Nephron (organoid): ENCODE results near the gene CASP8AP2.
A peak's percentile ranks its signal among the peaks of the same experiment; 100 is the strongest.
"Not testable (repeated sequence)": the region's sequence is repeated elsewhere in the genome, so short reads cannot be mapped to it uniquely, and the experiment has no call there.

Experiments used
- H3K27ac Mint-ChIP-seq, 3 experiments: 2 replicates each; pipeline ENCODE4 v1.8.0; 2020; ENCODE audit warnings: mixed read lengths in 3 of 3, mild to moderate bottlenecking in 2 of 3, moderate library complexity in 1 of 3
- H3K27me3 Mint-ChIP-seq: 2 replicates; pipeline ENCODE4 v1.8.0; 2021; ENCODE audit warnings: low read depth, mild to moderate bottlenecking, moderate library complexity, mixed read lengths
- H3K36me3 Mint-ChIP-seq: 2 replicates; pipeline ENCODE4 v1.8.0; 2020; ENCODE audit warnings: low read depth, mixed read lengths
- H3K4me1 Mint-ChIP-seq: 2 replicates; pipeline ENCODE4 v1.8.0; 2020; ENCODE audit warnings: mixed read lengths
- H3K4me3 Mint-ChIP-seq, 3 experiments: 2 replicates each; pipeline ENCODE4 v1.8.0; 2020; ENCODE audit warnings: mild to moderate bottlenecking in 3 of 3, mixed read lengths in 3 of 3, moderate library complexity in 2 of 3
- H3K9me3 Mint-ChIP-seq: 2 replicates; pipeline ENCODE4 v1.8.0; 2020; ENCODE audit warnings: mixed read lengths
- TF ChIP-seq, protein P1 (sequence below), 3 experiments: fragments of 200-600 bp; sonication (generic); IDR thresholded peaks; one replicate each; pipeline ENCODE4 v1.5.0; 2021; ENCODE audit warnings: antibody characterized with exemption in 3 of 3; ENCODE audit not compliant: unreplicated experiment in 3 of 3

CASP8AP2 gene

DNA sequence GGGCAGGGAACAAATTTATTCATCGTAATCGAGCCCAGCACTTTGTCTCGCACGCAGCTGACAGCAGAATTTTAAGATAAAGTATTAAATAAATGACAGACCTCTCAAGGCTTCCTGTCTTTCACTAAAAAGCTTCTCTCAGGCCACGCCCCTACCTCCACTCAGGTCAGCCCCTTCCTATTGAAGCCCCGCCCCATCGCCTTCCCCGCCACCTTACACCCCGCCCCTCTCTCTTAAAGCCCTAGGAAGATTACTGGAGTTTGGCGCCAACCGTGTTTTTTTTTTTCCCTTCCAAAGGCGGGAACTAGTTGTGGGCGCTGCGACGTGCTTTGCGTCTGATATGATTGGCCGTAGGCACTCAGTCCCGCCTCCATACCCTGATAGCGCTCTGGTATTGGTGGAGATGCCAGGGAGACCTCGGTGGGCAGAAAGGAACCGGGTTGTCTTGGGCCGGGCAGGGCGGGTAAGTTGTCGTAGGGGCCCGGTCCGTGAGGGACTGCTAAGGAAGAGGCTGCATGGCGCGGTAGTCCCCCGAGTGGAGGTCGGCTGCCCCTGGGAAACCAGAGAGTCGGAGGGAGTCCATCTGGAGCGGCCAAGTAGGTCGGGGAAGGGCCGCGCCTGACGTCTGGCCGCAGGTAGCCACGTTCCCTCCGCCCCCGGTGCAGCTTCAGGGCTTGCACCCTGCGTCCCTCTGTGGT, at the start of gene CASP8AP2:
TSS of gene CASP8AP2 (plus strand) at position 409 of the 698 bp plus-strand sequence.
- H3K4me3 Mint-ChIP-seq = peak within 1 kb of the TSS; percentile 95 to 99 (median 98)
- TF ChIP-seq, protein P1, sequence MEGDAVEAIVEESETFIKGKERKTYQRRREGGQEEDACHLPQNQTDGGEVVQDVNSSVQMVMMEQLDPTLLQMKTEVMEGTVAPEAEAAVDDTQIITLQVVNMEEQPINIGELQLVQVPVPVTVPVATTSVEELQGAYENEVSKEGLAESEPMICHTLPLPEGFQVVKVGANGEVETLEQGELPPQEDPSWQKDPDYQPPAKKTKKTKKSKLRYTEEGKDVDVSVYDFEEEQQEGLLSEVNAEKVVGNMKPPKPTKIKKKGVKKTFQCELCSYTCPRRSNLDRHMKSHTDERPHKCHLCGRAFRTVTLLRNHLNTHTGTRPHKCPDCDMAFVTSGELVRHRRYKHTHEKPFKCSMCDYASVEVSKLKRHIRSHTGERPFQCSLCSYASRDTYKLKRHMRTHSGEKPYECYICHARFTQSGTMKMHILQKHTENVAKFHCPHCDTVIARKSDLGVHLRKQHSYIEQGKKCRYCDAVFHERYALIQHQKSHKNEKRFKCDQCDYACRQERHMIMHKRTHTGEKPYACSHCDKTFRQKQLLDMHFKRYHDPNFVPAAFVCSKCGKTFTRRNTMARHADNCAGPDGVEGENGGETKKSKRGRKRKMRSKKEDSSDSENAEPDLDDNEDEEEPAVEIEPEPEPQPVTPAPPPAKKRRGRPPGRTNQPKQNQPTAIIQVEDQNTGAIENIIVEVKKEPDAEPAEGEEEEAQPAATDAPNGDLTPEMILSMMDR (IDR thresholded peaks at IDR 0.05; ENCODE audit: unreplicated experiment in 3 of 3) = no peak
- peak within 1 kb of the TSS; percentile 23 to 94 (median 92) for H3K27ac Mint-ChIP-seq
- peaks cover 9% of the 10 kb centered on the region for H3K4me1 Mint-ChIP-seq
- no peaks in the 10 kb centered on the region for H3K9me3 Mint-ChIP-seq
- H3K36me3 Mint-ChIP-seq = peaks cover 18% of the 10 kb centered on the region
- no peaks in the 10 kb centered on the region for H3K27me3 Mint-ChIP-seq

DNA sequence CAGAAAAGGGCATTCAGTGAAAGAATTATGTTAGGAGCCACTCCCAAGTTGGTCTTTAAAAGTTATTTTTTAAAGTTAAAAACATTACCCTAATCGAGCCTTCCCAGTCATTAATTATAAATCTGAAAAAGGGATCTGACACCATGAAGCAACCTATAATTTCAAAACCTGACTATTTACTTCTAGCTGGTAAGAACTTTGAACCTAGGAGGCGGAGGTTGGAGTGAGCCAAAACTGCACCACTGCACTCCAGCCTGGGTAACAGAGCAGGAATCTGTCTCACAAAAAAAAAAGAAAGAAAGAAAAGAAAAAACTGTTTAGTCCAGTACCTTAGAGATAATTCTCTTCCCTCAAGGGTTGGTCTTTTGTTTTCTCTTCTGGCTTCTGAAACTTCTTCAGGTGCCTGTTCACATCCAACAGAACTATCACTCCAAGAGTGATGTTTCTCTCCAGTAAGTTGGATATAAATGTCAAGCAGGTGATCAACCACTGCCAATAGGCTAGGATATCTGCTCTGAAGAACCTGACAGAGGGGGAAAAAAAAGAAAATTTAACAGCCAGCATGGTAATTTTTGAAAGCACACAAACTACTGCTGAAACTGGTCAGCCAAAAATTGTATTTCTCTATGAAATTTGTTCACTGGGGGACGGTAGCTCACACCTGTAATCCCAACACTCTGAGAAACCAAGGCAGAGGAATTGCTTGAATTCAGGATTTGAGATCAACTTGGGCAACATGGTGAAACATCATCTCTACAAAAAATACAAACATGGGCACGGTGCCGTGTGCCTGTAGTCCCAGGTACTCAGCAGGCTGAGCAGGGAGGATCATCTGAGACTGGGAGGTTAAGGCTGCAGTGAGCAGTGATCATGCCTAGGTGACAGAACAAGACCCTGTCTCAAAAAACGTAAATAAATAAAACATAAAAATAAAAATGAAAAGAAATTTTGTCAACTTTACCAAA, 48.3 kb upstream of the CASP8AP2 start:
- TF ChIP-seq, protein P1 (IDR thresholded peaks at IDR 0.05; ENCODE audit: unreplicated experiment in 3 of 3) = no peak
- Mint-ChIP-seq H3K36me3 (peaks cover 72% of the 10 kb centered on the region), H3K4me3 (no peak overlapping the region), H3K27me3 (no peaks in the 10 kb centered on the region), H3K4me1 (no peaks in the 10 kb centered on the region), H3K27ac (no peak overlapping the region), H3K9me3 (peaks cover 7% of the 10 kb centered on the region)

DNA sequence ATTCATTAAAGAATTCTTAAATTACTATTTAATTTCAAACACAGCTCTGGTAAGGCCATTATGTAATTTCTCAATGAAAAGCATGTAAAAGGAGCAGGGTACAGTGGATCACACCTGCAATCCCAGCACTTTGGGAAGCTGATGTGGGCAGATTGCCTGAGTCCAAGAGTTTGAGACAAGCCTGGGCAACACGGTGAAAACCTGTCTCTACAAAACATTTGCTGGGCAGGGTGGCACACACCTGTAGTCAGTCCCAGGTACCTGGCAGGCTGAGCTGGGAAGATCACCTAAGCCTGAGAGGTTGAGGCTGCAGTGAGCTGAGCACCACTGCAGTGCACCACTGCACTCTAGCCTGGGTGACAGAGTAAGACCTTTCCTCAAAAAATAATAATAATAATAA, 47.5 kb upstream of the CASP8AP2 start:
- Mint-ChIP-seq H3K36me3 (peaks cover 76% of the 10 kb centered on the region), H3K27me3 (no peaks in the 10 kb centered on the region), H3K27ac (no peak overlapping the region), H3K4me3 (no peak overlapping the region), H3K4me1 (no peaks in the 10 kb centered on the region), H3K9me3 (peaks cover 7% of the 10 kb centered on the region)
- TF ChIP-seq, protein P1 (IDR thresholded peaks at IDR 0.05; ENCODE audit: unreplicated experiment in 3 of 3) = no peak

DNA sequence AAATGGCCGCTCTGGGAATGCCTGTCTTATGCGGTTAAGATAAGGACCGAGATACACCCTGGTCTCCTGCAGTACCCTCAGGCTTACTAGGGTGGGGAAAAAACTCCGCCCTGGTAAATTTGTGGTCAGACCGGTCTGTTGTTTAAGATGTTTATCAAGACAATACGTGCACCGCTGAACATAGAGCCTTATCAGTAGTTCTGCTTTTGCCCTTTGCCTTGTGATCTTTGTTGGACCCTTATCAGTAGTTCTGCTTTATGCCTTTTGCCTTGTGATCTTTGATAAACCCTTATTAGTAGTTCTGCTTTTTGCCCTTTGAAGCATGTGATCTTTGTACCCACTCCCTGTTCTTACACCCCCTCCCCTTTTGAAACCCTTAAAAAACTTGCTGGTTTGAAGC, 46.4 kb upstream of the CASP8AP2 start:
- H3K27ac Mint-ChIP-seq, H3K9me3 Mint-ChIP-seq, H3K4me1 Mint-ChIP-seq, H3K4me3 Mint-ChIP-seq, H3K27me3 Mint-ChIP-seq: not testable (repeated sequence)
- peaks cover 80% of the 10 kb centered on the region for H3K36me3 Mint-ChIP-seq

DNA sequence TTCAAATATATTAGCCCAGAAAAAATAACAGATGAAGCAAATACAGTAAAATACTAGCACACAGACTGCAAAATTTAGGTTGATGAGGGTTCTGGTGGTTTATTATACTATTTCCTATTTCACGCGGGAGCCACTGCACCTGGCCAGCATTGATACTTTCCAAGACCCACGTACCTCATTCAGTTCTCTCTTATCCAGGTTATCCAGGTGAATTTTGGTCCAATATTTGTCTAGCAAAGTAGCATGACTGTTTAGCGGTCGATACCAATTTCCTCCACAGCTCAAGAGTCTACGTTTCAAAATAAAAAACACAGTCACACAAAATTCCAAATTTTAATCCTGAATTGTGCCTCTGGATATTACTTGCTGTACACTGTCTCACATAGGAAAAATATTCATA, 44.8 kb upstream of the CASP8AP2 start:
- peaks cover 84% of the 10 kb centered on the region for H3K36me3 Mint-ChIP-seq
- H3K4me3 Mint-ChIP-seq = no peak overlapping the region
- no peaks in the 10 kb centered on the region for H3K27me3 Mint-ChIP-seq
- no peak overlapping the region for H3K27ac Mint-ChIP-seq
- TF ChIP-seq, protein P1 (IDR thresholded peaks at IDR 0.05; ENCODE audit: unreplicated experiment in 3 of 3) = no peak
- no peaks in the 10 kb centered on the region for H3K4me1 Mint-ChIP-seq
- H3K9me3 Mint-ChIP-seq = peaks cover 7% of the 10 kb centered on the region

DNA sequence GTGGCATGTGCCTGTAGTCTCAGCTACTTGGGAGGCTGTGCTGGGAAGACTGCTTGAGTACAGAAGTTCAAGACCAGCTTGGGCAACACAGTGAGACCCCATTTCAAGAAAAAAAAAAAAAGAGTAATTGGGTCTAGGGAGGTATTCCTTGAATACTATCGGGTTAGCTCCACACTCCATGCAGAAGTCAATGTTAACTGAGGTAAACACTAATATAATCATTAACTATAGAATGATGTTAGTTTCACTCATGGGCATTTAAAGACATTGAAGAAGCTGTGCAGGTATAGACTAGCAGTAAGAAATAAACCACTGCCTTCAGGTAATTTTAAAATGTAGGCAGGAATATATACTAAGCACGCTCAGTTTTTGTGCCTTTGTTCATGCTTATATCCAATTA, 42.7 kb upstream of the CASP8AP2 start:
- H3K27me3 Mint-ChIP-seq = no peaks in the 10 kb centered on the region
- TF ChIP-seq, protein P1 (IDR thresholded peaks at IDR 0.05; ENCODE audit: unreplicated experiment in 3 of 3) = no peak

More for the DNA sequence above, 42.7 kb upstream of the CASP8AP2 start:
- Mint-ChIP-seq H3K27ac (no peak overlapping the region), H3K4me3 (no peak overlapping the region), H3K4me1 (no peaks in the 10 kb centered on the region), H3K9me3 (peaks cover 7% of the 10 kb centered on the region), H3K36me3 (peaks cover 70% of the 10 kb centered on the region)
